HG02678 (cell line): Measurements from ENCODE around the gene SYVN1.
A peak's percentile ranks its signal among the peaks of the same experiment; 100 is the strongest.
"Not testable (repeated sequence)": the region's sequence is repeated elsewhere in the genome, so short reads cannot be mapped to it uniquely, and the experiment has no call there.

Experiments used
- ATAC-seq: cut with Tn5 transposase; IDR thresholded peaks from one replicate; pipeline ENCODE4 v1.9.1; 2021; ENCODE audit warnings: mild to moderate bottlenecking, moderate library complexity; ENCODE audit not compliant: unreplicated experiment

Gene SYVN1

DNA sequence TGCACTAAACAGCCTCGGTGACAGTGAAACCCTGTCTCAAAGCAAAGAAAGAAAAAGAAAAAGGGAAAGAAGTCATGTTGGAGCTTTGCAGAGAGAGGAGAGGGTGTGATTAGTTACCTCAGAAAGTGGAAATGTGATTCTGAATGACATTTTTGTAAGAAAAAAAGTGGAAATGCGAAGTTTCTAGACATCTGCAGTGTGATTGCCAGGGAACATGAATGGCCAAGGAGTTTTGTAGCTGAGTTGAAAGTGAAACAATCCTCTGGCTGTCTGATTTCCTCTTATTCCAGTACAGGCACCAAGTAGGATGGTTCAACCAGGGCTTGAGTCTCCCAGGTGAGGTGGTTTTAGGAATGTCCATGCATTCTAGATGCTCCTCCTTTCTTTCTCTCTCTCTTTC lies 17.8 kb upstream of the SYVN1 start:
- no peak for ATAC-seq

DNA sequence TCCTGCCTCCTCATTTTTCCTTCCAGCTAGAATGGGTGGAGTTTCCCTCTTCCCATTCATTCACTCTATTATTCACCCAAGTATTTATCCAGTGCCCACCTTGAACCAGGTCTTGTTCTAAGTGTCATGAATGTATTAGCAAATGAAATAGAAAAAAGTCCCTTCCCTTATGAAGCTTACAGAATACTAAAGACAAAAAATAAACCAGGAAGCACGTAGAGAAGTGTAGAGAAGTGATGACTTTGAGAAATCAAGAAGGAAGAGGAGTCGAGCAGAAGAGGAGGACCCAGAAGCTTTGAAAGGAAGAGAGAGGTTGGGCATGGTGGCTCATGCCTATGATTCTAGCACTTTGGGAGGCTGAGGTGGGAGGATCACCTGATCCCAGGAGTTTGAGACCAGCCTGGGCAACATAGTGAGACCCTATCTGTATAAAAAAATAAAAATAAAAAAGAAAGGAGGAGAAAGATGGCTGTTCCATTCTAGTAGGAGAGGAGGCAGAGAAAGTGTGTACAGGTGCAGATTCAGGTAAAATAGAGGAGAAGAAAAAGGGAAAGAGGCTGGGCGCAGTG lies 17.1 kb upstream of the SYVN1 start:
- no peak for ATAC-seq

DNA sequence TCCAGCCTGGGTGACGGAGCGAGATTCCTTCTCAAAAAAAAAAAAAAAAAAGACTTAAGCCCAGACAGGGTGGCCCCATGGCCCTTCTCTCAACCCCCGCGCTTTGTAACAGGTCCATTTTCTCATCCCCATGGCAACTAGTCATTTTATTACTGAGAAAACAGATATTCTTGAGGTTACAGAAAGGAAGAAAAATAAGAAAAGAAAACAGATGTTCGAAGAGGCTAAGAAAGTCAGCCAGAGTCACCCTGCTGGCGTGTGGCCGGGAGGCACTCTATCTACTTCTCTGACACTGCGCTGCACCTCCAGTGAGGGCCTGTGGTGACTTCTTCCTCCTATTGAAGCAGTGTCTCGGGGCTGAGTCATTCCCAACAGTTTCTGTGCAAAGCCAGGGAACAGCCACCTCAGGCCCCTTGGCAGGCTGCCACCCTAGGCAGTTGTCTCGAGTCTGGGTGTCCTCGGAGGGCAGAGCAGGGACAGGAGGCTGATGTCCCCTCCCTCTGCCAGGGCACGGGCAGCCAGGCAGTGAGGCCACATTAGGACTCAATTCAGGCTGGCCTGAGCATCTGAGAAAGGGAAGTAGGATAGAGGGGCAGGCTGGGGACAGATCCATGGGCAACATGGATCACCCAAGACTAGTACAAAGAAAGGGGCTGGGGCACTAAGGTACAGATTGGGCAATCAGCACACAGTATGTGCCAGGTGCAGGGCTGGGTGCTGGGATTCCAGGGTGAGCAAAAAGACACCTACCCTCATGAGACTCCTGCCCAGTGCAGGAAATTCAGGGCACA lies 16.4 kb upstream of the SYVN1 start:
- peak; percentile 45 for ATAC-seq

DNA sequence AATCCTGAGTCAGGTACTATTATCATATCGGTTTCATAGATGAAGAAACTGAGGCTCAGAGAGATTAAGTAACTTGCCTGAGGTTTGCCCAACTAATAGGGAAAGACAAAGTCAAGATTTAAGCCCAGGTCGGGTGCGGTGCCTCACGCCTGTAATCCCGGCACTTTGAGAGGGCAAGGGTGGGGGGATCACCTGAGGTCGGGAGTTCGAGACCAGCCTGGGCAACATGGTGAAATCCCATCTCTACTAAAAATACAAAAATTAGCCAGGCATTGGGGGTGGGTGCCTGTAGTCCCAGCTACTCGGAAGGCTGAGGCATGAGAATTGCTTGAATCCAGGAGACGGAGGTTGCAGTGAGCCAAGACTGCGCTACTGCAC lies 15.8 kb upstream of the SYVN1 start:
- not testable (repeated sequence) for ATAC-seq

DNA sequence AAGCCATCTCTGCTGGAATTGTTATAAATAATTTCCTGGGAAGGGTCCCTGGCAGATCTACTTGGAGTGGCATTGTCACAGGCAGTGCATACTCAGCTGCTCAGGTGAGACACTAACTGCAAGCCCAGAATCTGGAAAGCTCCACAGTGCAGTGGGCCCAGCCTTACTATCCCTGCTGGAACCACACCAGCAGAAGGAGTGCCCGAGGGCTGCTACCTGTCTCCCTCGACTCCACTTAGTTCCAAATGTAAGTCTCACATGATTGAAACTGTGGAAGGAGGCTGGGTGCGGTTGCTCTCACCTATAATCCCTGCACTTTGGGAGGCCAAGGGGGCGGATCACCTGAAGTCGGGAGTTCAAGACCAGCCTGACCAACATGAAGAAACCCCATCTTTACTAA lies 14.3 kb upstream of the SYVN1 start:
- ATAC-seq, result no peak

DNA sequence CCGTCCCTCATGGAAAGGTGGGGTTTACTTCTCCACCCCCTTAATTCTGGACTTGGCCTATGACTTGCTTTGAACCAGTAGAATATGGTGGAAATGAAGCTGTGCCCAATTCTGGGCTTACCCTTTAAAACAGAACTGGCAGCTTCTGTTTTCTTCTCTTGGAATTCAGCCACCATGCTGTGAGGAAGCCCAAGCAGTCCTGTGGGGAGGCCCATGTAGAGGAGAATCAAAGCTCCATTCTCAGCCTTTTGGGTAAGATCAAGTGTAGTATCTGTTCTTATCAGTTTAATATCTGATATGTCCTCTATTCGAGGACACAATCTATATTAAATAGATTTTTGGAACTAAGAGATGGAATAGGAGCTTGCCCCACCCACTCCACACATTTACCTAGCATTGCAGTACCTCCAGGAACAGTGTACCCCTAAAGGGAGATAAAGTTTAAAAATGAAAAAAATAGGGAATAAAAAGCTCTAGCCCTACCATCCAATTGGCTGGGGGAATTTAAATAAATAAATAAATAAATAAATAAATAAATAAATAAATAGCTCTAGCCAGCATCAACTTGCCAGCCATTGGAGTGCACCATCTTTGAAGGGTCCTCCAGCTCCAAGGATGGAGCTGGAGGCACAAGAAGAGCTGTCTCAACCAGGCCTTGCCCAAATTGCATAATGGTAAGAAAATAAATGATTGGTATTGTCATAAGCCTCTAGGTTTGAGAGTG lies 13.2 kb upstream of the SYVN1 start:
- no peak for ATAC-seq

DNA sequence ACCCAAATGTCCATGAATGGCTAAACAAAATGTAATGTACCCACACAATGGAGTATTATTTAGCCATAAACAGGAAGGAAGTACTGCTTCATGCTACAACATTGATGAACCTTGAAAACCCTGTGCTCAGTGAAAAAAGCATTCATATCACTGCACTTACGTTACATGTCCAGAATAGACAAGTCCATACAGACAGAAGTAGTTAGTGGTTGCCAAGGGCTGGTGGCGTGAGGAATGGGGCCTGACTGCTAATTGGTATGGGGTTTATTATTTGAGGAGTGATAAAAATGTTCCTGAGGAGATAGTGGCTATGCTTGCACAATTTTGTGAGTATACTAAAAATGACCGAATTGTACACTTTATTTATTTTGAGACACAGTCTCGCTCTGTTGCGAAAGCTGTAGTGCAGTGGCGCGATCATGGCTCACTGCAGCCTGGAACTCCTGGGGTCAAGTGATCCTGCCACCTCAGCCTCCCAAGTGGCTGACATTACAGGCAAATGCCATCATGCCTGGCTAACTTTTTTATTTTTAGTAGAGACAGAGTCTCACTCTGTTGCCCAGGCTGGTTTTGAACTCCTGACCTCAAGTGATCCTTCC lies 7.7 kb upstream of the SYVN1 start:
- no peak for ATAC-seq

DNA sequence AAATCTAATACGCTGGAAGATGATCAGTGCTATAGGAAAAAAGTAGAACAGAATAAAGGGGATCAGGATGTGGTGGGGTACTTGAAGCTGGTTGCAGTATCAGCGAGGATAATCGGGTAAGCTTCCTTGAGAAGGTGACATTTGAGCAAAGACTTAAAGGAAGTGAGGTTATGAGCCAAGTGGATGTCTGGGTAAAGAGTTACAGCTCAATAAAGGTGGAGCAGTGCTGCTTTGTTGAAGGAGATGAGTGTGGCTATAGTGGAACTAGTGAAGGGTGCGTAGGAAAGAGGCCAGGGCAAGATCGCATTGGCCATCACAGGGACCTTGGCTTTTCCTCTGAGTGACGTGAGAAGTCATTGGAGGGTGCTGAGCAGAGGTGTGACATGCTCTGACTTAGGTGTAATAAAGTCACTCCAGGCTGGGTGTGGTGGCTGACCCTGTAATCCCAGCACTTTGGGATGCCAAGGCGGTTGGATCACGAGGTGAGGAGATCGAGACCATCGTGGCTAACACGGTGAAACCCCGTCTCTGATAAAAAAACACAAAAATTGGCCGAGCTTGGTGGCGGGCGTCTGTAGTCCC lies 2.3 kb upstream of the SYVN1 start:
- ATAC-seq, result no peak

DNA sequence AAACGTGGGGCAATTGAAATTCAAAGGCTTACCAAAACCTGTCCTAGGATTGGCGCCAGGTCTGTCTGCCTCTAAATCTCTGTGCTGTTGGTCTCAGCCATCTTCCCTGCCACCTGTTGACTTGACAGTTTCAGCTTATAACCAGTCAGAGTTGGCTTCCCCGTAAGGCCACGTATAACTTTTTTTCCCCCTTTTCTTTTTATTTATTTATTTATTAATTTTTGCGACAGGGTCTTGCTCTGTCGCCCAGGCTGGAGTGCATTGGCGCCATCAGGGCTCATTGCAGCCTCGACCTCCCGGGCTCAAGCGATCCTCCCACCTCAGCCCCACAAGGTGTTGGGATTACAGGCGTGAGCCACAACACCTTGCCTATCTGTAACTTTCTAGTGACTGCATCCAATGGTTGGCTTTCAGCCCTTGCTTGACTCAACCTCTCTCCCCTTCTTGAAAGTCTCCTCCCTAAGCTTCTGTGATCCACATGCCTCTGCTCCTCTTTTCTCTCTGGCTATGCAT lies 1.4 kb upstream of the SYVN1 start:
- ATAC-seq, result no peak

DNA sequence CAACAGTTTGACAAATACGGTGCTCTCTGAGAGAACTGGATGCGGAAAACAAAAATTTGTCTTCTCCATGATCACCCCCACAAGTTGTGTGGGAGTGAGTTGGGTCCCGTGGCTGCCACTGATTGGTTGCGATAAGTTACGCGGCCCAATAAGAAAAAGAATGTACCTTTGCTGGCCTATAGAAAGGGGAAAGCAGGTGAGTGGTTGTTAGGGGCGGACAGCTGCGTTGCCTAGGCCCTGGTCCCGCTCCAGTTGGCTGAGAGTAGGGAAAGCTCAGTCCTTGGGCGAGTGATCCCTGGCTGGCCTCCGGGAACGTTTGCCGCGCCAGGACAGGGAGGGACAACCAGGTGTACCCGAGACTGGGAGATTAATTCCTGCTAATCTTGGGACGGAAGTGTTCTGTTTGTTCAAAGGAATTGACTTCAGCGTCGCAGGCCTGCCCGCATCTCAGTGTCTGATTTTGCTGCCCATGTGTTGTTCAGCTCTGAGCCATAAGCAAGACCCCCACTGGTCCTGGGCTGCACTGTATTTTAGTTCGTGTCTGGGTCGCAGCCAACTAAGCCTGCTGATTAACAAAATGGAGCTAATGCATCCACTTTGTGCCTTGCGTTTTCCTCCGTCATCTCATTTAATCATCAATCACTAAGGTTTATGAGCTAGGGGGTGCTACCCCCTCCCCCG lies 773 bp upstream of the SYVN1 start:
- peak; percentile 60 for ATAC-seq

DNA sequence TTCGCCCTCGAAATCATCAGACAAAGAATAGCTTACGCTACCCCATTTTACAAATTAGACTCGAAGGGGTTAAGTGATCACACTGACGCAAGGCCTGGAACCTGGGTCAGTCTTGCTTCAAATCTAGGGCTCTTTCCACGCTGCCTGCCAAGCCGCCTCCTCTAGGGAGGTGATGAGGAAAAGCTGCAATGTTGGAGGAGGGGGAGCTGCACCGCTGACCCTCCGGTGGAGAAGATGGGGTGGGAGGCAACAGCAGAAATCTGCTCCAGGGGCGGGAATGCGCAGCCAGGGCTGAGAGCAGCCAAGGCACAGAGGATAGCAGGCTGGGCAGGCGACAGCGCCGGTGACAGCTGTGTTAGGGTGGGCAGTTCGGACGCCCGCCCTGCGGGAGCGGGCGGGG lies 595 bp downstream of the SYVN1 start:
- no peak for ATAC-seq

DNA sequence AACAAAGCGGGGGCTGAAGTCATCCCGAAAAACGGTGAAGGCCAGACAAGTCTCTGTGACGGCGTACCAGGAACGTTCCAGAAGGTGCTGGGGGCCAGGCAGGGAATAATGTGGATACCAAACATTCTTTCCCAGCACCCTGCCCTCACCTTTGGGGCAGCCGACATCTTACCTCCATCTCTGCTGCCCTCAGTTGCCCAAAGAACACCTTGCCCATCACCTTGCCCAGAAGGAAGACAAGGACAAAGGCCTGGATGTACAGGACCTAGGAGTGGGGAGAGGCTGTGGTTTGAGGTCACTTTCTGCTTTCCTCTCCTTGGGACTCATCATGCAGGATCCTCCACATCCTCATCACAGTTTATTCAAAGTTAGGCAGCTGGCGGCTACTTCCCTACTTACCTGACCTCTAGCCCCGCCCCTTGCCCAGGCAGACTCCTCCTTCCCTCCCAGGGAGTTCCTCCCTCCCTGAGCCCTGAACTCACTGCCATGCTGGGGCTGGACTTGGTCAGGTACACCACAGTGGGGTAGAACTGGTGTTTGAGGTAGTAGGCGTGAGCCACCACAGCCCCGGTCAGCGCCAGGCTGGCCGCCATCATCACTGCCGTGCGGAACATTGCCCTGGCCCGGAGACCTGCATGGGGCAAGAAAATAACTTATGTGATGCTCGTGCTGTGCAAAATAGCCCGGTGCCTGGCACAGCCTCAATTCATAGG lies 1.2 kb downstream of the SYVN1 start:
- peak; percentile 24 for ATAC-seq

DNA sequence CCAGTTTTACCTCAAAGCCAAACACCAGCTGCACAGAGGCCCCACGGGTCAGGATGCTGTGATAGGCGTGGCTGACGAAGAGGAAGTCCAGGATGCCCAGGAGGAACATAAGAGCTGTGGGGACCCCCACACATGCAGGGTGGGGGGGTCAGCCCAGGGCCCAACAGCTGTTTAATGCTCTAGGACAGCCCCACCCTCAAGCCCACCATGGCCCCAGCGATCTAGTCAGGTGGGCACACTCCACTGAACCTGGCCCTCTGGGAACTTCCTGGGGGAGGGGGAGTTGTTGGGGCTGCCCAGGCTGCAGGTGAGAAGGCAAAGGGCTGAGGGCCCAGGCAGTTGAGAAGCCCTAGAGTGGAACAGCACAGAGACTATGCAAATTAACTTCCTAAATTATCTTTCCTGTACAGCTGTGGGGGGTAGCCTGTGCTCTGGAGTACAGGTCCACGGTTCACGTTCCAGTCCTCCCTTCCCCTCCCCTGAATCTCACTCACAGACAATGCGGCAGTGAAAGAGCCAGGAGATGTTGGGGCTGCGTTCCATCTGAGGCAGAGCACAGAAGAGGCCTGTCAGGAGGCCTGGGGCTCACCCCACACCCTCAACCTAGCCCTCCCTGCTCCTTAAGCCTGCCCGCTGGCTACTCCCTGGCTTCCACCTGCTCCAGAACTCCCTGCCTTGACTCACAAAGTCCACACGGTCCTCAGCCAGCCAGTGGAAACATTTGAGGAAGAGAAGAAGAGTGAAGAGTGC lies 1.9 kb downstream of the SYVN1 start:
- peak; percentile 48 for ATAC-seq

DNA sequence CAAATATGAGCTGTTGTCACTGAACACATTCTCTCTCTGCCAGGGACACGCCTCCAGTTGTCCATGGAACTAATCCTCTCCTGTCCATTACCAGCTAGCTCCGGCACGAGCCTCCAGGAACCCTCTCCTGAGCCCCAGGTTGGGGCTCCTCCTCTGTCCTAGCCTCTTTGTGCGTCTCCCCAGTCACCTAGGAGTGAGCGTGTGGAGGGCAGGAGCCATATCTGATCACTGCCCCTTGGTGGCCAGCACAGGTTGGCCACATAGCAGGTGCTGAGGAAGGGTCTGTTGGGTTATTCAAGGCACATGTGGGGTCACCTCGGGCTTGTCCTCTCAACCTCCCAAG lies 2.5 kb downstream of the SYVN1 start:
- ATAC-seq, result no peak

DNA sequence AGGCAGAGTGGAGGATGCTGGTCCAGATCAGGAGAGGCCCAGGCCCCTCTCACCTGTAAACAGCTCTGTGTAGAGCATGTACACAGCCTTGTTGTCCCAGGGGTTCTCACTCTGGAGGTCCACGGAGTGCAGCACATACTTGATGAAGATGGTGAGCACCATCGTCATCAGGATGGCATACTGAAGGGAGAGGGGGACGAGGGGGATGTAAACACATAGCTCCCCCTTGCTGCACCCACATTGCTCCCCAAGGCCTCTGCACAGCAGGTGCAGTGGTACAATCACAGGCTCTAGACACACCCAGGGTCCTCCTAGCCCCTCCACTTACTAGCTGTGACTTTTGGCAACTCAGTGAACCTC lies 2.9 kb downstream of the SYVN1 start:
- ATAC-seq, result no peak

DNA sequence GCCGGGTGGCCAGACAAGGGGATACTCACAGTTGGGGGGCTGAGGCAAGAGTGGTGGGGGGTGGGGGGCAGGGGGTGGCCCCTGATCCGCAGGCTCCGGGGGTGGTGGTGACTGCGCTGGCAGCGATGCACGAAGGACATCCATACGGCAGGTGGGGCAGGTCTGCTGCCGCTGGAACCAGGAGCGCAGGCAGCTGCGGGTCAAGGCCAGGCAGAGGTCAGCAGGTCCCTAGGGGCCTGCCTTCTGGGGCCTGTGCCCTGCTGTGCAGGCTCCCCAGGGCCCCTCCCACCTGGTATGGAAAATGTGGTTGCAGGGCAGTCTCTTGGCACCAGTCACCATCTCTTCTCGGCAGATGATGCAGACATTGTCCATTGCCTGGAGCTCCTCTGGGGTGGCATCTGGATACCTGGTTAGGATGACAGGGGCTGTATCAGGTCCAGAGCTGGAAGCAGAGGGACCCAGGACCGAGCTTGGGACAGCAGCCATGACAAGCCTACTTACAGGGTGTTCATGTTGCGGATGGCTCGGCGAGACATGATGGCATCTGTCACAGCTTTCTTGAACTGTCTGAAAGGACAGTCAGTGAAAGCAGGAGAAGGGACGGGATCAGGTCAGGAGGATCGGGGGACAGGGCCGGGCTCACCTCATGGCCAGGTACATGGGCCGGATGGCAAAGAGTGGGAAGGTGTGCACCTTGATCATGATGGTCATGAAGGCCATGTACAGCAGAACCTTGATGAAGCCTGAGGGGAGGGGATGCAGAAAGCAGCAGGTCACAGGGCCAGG lies 3.5 kb downstream of the SYVN1 start:
- no peak for ATAC-seq

DNA sequence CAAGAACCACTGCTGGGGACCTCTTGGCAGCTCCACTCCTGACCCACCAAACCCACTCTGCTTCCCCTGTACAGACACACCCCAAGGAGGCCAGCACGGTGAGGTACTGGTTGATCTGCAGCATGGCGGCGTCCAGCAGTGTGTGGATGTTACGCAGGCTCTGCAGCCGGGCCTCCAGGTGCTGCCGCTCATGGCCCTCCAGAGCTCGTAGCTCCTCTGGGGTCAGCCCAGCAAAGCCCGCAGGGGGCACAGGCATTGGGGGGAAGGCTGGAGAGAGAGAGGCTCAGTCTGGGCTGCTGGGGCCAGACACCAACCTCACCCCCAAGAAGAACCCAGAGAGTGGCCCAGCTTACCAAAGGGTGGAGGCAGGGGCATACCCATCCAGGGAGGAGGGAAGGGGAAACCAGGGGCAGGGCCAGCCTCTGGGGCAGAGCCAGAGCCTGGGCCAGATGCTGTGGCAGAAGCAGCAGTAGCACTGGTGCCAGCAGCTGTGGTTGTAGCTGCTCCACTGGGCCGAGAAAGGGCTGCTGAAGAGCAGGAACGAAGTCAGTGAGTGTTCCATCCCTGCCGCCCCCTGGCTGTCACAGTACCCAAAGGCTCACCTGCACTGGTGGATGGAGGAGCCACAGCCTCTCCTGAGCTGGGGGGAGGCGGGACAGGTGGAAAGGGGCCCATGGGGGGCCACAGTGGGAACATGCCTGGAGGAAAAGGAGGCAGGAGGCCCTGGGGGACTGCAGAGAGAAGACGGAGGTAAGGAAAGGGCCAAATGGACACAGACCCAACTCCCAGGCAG lies 4.5 kb downstream of the SYVN1 start:
- ATAC-seq, result no peak
